MM.1S (cell line): ENCODE results near the gene POU2AF3.

Experiments used
- DNase-seq: peaks from one replicate; pipeline ENCODE4 v3.0.0-alpha.2; 2015
- H2AFZ ChIP-seq: fragments of 300-600 bp; sonication (generic); 2 replicates; pipeline ENCODE4 v1.6.0; 2016; ENCODE audit warnings: antibody characterized with exemption, low read length
- H3F3A ChIP-seq: fragments of 300-600 bp; sonication (generic); 2 replicates; pipeline ENCODE4 v1.6.1; 2016; ENCODE audit warnings: mild to moderate bottlenecking, antibody characterized with exemption, low read length, moderate library complexity, mixed read lengths; ENCODE audit not compliant: insufficient read depth
- H3K27ac ChIP-seq: fragments of 300-600 bp; sonication (generic); 2 replicates; pipeline ENCODE4 v1.5.1; 2016; ENCODE audit warnings: mild to moderate bottlenecking, low read length
- H3K27me3 ChIP-seq: fragments of 300-600 bp; sonication (generic); replicated peaks from 2 replicates; pipeline ENCODE4 v1.6.0; 2016; ENCODE audit warnings: low read length; ENCODE audit not compliant: insufficient read depth
- H3K36me3 ChIP-seq: fragments of 300-600 bp; sonication (generic); replicated peaks from 2 replicates; pipeline ENCODE4 v1.6.1; 2016; ENCODE audit warnings: mild to moderate bottlenecking, low read length, mixed read lengths; ENCODE audit not compliant: insufficient read depth
- H3K4me1 ChIP-seq: fragments of 300-600 bp; sonication (generic); 2 replicates; pipeline ENCODE4 v1.6.1; 2016; ENCODE audit warnings: low read length, mixed read lengths
- H3K4me2 ChIP-seq: fragments of 300-600 bp; sonication (generic); 2 replicates; pipeline ENCODE4 v1.6.0; 2016; ENCODE audit warnings: low read depth, low read length
- H3K4me3 ChIP-seq: fragments of 300-600 bp; sonication (generic); 2 replicates; pipeline ENCODE4 v1.5.1; 2016; ENCODE audit warnings: low read length, mixed read lengths
- H3K79me2 ChIP-seq: fragments of 300-600 bp; sonication (generic); 2 replicates; pipeline ENCODE4 v1.6.1; 2016; ENCODE audit warnings: mixed run types, low read length, mixed read lengths
- H3K9ac ChIP-seq: fragments of 300-600 bp; sonication (generic); 2 replicates; pipeline ENCODE4 v1.6.1; 2016; ENCODE audit warnings: low read length, mixed read lengths
- H3K9me2 ChIP-seq: fragments of 300-600 bp; sonication (generic); replicated peaks from 2 replicates; pipeline ENCODE4 v1.6.1; 2016; ENCODE audit warnings: mild to moderate bottlenecking, low read length, mixed read lengths; ENCODE audit not compliant: insufficient read depth
- H3K9me3 ChIP-seq: fragments of 300-600 bp; sonication (generic); replicated peaks from 2 replicates; pipeline ENCODE4 v1.6.1; 2016; ENCODE audit warnings: mild to moderate bottlenecking, low read length, mixed read lengths; ENCODE audit not compliant: insufficient read depth
- H4K20me1 ChIP-seq: fragments of 300-600 bp; sonication (generic); 2 replicates; pipeline ENCODE4 v1.6.1; 2016; ENCODE audit warnings: mild to moderate bottlenecking, low read length, moderate library complexity, mixed read lengths; ENCODE audit not compliant: insufficient read depth
- EZH2 ChIP-seq: fragments of 300-600 bp; sonication (generic); optimal IDR thresholded peaks from 2 replicates; pipeline ENCODE3; 2017; ENCODE audit warnings: low read depth, mild to moderate bottlenecking, antibody characterized with exemption, low read length, mixed read lengths
- EZH2phosphoT487 ChIP-seq: fragments of 300-600 bp; sonication (generic); IDR thresholded peaks from 2 replicates; pipeline ENCODE4 v1.6.1; 2018; ENCODE audit warnings: antibody characterized with exemption, low read length
- TF ChIP-seq, protein P1 (sequence below): fragments of 300-600 bp; sonication (generic); IDR thresholded peaks from 2 replicates; pipeline ENCODE4 v1.5.1; 2016; ENCODE audit warnings: antibody characterized with exemption, low read length, mixed read lengths

The POU2AF3 gene

GRCh38 chr11:111253630-111254029 lies 44.7 kb upstream of the POU2AF3 start:
- no peak for DNase-seq
- no peaks in the 10 kb centered on the region for H3K36me3 ChIP-seq
- H3K9me3 ChIP-seq = no peaks in the 10 kb centered on the region
- H3K27me3 ChIP-seq = no peaks in the 10 kb centered on the region
- H3K9ac ChIP-seq = no peak overlapping the region
- no peak overlapping the region for H2AFZ ChIP-seq
- H3K4me3 ChIP-seq = no peak overlapping the region
- H3F3A ChIP-seq = no peaks in the 10 kb centered on the region
- no peak for TF ChIP-seq EZH2phosphoT487
- no peak for TF ChIP-seq EZH2
- TF ChIP-seq, protein P1, sequence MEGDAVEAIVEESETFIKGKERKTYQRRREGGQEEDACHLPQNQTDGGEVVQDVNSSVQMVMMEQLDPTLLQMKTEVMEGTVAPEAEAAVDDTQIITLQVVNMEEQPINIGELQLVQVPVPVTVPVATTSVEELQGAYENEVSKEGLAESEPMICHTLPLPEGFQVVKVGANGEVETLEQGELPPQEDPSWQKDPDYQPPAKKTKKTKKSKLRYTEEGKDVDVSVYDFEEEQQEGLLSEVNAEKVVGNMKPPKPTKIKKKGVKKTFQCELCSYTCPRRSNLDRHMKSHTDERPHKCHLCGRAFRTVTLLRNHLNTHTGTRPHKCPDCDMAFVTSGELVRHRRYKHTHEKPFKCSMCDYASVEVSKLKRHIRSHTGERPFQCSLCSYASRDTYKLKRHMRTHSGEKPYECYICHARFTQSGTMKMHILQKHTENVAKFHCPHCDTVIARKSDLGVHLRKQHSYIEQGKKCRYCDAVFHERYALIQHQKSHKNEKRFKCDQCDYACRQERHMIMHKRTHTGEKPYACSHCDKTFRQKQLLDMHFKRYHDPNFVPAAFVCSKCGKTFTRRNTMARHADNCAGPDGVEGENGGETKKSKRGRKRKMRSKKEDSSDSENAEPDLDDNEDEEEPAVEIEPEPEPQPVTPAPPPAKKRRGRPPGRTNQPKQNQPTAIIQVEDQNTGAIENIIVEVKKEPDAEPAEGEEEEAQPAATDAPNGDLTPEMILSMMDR = no peak
- H4K20me1 ChIP-seq = no peaks in the 10 kb centered on the region
- H3K4me1 ChIP-seq = 0 out of 2 replicates have a peak, but pooled peaks cover 4% of the 10 kb centered on the region
- no peak overlapping the region for H3K27ac ChIP-seq
- no peak overlapping the region for H3K4me2 ChIP-seq
- H3K9me2 ChIP-seq = no peaks in the 10 kb centered on the region
- H3K79me2 ChIP-seq = no peaks in the 10 kb centered on the region

DNA sequence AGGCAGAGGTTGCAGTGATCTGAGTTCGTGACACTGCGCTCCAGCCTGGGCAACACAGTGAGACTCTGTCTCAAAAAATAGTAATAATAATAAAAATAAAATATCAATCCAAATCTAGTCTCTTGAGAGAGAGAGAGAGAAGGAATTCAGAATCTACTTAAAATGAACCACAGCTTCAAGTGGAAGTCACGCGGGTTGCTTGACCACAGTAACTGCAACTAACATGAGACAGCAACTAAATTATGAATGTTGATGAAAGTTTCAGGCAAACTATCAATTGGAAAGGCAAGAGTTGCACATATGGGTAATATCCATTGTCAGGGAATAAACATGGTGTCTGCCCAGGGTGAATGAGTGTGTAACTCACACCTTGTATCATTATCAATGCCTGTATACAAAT lies 40.3 kb upstream of the POU2AF3 start:
- TF ChIP-seq EZH2phosphoT487 (no peak), EZH2 (no peak)
- TF ChIP-seq, protein P1 = no peak
- Histone ChIP-seq H3K4me3 (no peak overlapping the region), H3K27ac (no peak overlapping the region), H3K9me3 (no peaks in the 10 kb centered on the region), H3K9ac (no peak overlapping the region), H3K79me2 (no peaks in the 10 kb centered on the region), H3K27me3 (no peaks in the 10 kb centered on the region), H2AFZ (no peak overlapping the region), H3K4me1 (0 out of 2 replicates have a peak, but pooled peaks cover 6% of the 10 kb centered on the region), H3K9me2 (no peaks in the 10 kb centered on the region), H3K36me3 (no peaks in the 10 kb centered on the region), H3F3A (no peaks in the 10 kb centered on the region), H3K4me2 (no peak overlapping the region), H4K20me1 (no peaks in the 10 kb centered on the region)
- DNase-seq = no peak

DNA sequence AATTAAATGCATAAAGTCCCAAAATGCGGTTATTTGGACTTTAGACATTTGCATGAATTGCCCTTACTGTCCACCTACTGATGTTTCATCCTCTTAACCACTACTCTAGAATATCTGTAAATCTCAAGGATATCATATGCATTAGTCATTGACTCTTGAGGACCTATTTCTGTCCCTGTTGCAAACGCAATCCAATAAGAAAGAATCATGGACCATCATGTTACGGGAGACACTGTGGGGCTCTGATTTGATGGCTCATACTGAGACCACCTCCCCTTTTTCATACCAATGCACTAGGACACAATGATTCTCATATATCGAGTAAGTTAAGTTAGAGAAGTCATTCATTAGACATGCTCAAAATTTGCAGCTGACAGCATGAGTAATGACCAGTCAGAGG lies 38.5 kb upstream of the POU2AF3 start:
- no peaks in the 10 kb centered on the region for H3K79me2 ChIP-seq
- H3K27ac ChIP-seq = no peak overlapping the region
- H3K36me3 ChIP-seq = no peaks in the 10 kb centered on the region
- no peaks in the 10 kb centered on the region for H3K9me3 ChIP-seq
- TF ChIP-seq, protein P1 = no peak
- TF ChIP-seq EZH2phosphoT487 (no peak), EZH2 (no peak)
- no peak overlapping the region for H3K4me2 ChIP-seq
- H3K4me1 ChIP-seq = 0 out of 2 replicates have a peak, but pooled peaks cover 4% of the 10 kb centered on the region
- H4K20me1 ChIP-seq = no peaks in the 10 kb centered on the region
- no peaks in the 10 kb centered on the region for H3F3A ChIP-seq
- no peak overlapping the region for H3K4me3 ChIP-seq
- no peak overlapping the region for H3K9ac ChIP-seq
- H3K27me3 ChIP-seq = no peaks in the 10 kb centered on the region
- H2AFZ ChIP-seq = no peak overlapping the region
- H3K9me2 ChIP-seq = no peaks in the 10 kb centered on the region
- DNase-seq = no peak

DNA sequence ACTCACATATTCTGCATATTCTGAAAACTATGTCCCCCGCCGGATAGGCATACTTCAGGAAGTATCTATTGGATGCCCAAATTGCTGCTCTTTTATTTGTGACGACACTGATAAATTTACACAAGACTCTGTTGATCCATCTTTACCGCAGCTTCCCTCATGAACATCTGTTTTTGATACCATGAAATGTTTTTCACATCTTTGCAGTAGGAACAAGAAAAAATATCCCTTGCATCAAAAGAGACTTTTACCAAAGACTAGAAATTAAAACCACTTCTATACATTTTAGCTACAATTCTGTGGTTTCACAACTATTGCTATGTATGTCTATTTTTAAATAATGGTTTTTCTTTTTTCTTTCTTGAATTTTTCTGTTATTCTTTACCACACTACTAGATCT lies 37.5 kb upstream of the POU2AF3 start:
- TF ChIP-seq, protein P1 = no peak
- TF ChIP-seq EZH2phosphoT487 (no peak), EZH2 (no peak)
- no peaks in the 10 kb centered on the region for H3K9me3 ChIP-seq
- H3K9ac ChIP-seq = no peak overlapping the region
- no peaks in the 10 kb centered on the region for H3K36me3 ChIP-seq
- no peaks in the 10 kb centered on the region for H3K27me3 ChIP-seq
- no peaks in the 10 kb centered on the region for H3K79me2 ChIP-seq
- no peaks in the 10 kb centered on the region for H3K9me2 ChIP-seq
- H3F3A ChIP-seq = no peaks in the 10 kb centered on the region
- H4K20me1 ChIP-seq = no peaks in the 10 kb centered on the region
- no peak overlapping the region for H3K4me2 ChIP-seq
- no peak overlapping the region for H3K27ac ChIP-seq
- H2AFZ ChIP-seq = no peak overlapping the region
- H3K4me3 ChIP-seq = no peak overlapping the region
- H3K4me1 ChIP-seq = peaks cover 7% of the 10 kb centered on the region; the same call in 1 of the 2 replicates
- DNase-seq = no peak
